Astrocyte of the spinal cord (primary cell): ENCODE measurements around the gene BTBD9.

Experiments
- DNase-seq: peaks from one replicate; pipeline ENCODE4 v3.0.0; 2011; ENCODE audit warnings: low read depth, low spot score
- H3K4me3 ChIP-seq: 2 replicates; pipeline ENCODE4 v1.5.1; 2011; ENCODE audit warnings: low read depth, mild to moderate bottlenecking, low read length, moderate library complexity
- in situ Hi-C: cut with HindIII; loops from 2 replicates; pipeline ENCODE4 v1.10.0; 2017; ENCODE audit warnings: low sequenced_read_pairs
- TF ChIP-seq, protein P1 (sequence below): IDR thresholded peaks from 2 replicates; pipeline ENCODE4 v1.5.1; 2012; ENCODE audit warnings: low read depth, mild to moderate bottlenecking, low read length, inconsistent platforms

The BTBD9 gene

GRCh38 chr6:38233161-38233791 is 406.5 kb downstream of the BTBD9 start:
- no peak for DNase-seq
- no peak overlapping the region for H3K4me3 ChIP-seq
- TF ChIP-seq, protein P1, sequence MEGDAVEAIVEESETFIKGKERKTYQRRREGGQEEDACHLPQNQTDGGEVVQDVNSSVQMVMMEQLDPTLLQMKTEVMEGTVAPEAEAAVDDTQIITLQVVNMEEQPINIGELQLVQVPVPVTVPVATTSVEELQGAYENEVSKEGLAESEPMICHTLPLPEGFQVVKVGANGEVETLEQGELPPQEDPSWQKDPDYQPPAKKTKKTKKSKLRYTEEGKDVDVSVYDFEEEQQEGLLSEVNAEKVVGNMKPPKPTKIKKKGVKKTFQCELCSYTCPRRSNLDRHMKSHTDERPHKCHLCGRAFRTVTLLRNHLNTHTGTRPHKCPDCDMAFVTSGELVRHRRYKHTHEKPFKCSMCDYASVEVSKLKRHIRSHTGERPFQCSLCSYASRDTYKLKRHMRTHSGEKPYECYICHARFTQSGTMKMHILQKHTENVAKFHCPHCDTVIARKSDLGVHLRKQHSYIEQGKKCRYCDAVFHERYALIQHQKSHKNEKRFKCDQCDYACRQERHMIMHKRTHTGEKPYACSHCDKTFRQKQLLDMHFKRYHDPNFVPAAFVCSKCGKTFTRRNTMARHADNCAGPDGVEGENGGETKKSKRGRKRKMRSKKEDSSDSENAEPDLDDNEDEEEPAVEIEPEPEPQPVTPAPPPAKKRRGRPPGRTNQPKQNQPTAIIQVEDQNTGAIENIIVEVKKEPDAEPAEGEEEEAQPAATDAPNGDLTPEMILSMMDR: no peak
- in situ Hi-C loops: no loop called here

GRCh38 chr6:38225766-38226165 is 414.0 kb downstream of the BTBD9 start:
- DNase-seq: no peak
- TF ChIP-seq, protein P1: no peak
- no peak overlapping the region for H3K4me3 ChIP-seq
- in situ Hi-C loops: no loop called here

GRCh38 chr6:38221251-38221650 is 418.5 kb downstream of the BTBD9 start:
- in situ Hi-C loops: no loop called here
- TF ChIP-seq, protein P1: no peak
- DNase-seq: no peak
- H3K4me3 ChIP-seq: no peak overlapping the region

DNA sequence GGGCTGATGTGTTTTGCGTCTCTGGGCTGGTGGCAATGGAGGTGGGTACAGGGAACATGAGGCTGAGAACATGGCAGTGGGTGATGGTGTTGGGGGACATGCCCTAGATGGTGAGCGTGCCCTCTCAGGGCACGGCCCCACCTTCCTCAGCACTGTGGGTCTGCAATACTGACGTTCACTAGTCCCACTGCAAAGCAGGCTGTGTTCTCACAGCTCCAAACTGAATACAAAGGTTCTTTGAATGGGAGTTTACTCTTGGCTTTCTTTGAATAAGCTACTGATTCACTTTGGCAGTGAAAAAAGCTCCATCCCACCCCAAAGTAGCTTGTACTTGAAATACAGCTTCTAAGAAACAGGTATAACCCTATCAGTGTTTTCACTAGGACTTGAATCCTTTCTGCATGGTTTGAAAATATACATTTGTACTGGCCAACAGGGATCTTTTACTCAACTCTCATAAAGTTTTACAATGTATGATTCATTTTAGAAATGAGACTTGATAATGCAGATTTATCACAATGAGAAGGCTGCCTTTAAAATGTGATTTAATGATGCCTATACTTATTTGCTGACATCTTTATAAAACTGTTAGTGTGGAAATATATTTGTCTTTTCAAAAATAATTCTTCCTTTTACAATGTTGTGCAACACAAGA is 419.5 kb downstream of the BTBD9 start:
- TF ChIP-seq, protein P1: no peak
- H3K4me3 ChIP-seq: no peak overlapping the region
- DNase-seq: no peak
- in situ Hi-C loops: no loop called here

GRCh38 chr6:38218235-38218634 is 421.5 kb downstream of the BTBD9 start:
- TF ChIP-seq, protein P1: no peak
- H3K4me3 ChIP-seq: no peak overlapping the region
- DNase-seq: no peak
- in situ Hi-C loops: no loop called here

DNA sequence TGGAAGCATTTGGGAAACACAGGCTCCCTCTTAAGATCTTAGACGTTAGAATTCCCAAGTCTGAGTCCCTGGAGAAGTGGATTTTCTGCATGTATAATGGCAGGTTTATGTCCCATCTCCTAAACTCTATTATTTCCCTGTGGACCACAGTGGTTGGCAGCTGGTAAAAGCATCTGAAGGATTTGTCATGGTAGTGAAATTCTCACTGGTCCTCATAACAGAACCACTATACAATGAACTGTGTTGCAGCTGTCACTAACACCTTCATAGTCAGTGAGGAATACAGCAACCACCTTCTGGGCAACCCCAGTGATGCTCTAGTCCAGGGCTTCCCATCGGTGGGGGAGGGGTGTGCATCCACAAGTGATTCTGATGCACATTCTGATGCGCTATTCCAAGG is 423.3 kb downstream of the BTBD9 start:
- TF ChIP-seq, protein P1: no peak
- H3K4me3 ChIP-seq: no peak overlapping the region
- no peak for DNase-seq
- in situ Hi-C loops: no loop called here
